Fibroblast of skin of abdomen (primary cell): ENCODE results near the gene SH3GL1.
"Not testable (repeated sequence)": the region's sequence is repeated elsewhere in the genome, so short reads cannot be mapped to it uniquely, and the experiment has no call there.

ENCODE experiments used
- DNase-seq: peaks from one replicate; pipeline ENCODE4 v3.0.0-alpha.2; 2013

Gene SH3GL1

GRCh38 chr19:4342615-4343369 lies 57.6 kb downstream of the SH3GL1 start:
- DNase-seq: peak; percentile 100

DNA sequence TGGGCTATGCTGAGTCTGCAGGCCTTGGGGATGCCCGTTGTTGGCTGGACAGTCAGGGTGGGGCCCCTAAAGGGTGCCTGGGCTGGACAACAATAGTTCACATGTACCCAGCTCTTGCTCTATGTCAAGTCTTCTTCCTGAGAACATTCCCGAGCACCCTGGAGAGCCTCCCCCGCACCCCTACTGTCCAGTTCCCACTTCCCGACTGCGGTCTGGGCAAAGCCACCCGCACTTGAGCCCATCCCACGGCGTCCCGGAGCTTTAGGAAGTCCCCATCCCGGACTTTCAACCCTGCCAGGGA lies 58.1 kb downstream of the SH3GL1 start:
- DNase-seq: no peak

DNA sequence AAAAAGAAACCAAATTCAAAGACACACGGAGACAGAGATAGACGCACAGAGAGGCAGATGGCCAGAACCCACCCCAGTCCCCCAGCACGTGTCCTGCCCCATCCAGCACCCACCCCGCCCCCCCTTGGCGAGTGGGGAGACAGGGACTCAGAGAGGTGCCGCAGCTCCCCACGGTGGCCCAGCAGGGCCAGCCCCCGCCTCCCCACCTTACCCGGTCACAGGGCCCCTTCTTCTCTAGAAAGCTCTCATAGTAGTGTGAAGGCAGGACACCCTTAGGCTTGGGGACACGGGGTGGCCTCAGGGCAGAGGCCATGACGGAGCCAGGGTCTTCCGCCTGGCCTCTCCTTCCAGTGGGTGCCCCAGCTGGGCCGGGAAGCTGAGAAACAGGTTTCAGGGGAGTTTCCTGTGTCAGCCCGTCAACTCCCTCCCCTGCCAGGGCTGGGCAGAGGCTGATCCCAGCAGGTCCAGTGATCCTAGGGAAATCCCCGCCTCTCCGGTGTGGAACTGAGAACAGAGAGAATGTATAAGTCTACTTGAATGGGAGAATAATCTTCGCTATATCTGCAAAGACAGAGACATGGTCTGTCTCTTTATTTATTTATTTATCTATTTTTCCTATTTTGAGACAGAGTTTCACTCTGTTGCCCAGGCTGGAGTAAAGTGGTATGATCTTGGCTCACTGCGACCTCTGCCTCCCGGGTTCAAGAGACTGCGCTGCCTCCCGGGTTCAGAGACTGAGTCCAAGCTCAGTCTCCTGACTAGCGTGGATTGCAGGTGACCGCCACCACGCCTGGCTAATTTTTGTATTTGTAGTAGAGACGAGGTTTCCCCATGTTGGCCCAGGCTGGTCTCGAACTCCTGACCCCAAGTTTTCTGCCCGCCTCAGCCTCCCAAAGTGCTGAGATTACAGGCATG lies 61.6 kb downstream of the SH3GL1 start, which contains the start of gene STAP2:
Gene STAP2 (minus strand): TSS at position 387 of the 915 bp plus-strand sequence. CDS start 74 bp downstream, at position 313.
- DNase-seq: no peak

DNA sequence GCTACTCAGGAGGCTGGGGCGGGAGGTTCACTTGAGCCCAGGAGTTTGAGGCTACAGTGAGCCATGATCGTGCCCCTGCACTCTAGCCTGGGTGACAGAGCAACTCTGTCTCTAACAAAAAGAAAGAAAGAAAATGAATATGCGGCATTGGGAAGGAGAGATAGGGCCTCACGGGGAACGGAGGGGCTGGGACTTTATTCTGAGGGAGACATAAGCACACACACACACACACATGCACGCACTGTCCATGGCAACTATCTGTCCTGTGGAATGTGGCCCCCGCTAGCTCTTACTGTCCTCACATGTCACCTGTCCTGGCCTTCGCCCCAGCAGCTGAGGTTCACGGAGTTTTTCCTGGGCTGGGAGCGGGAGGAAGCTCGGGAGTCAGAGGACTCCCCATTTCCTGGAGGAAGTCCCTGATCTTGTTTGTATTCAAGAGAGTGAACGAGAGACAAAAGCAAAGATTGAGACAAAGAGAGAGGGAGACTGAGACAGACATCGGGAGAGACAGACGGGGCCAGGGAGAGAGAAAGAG lies 62.4 kb downstream of the SH3GL1 start:
- peak; percentile 5 for DNase-seq

DNA sequence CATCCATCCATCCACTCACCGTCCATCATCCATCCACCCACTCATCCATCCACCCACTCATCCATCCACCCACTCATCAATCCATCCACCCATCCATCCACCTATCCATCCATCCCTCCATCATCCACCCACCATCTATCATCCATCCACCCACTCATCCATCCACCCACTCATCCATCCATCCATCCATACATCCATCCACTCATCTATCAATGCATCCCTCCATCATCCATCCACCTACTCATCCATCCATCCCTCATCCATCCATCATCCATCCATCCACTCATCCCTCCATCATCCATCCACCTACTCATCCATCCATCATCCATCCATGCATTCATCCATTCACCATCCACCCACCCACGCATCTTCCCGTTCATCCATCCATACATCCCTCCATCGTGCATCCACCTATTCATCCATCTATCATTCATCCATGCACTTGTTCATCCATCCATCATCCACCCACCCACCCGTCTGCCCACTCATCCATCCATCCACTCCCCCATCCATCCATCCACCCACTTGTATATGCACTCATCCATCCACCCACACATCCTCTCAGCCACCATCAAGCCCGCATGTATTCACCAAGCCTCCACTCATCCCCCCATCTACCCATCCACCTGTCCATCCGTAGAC lies 65.3 kb downstream of the SH3GL1 start:
- no peak for DNase-seq

GRCh38 chr19:4329858-4330257 lies 70.5 kb downstream of the SH3GL1 start:
- DNase-seq: no peak

GRCh38 chr19:4328991-4329681 lies 71.2 kb downstream of the SH3GL1 start:
- DNase-seq: not testable (repeated sequence)

DNA sequence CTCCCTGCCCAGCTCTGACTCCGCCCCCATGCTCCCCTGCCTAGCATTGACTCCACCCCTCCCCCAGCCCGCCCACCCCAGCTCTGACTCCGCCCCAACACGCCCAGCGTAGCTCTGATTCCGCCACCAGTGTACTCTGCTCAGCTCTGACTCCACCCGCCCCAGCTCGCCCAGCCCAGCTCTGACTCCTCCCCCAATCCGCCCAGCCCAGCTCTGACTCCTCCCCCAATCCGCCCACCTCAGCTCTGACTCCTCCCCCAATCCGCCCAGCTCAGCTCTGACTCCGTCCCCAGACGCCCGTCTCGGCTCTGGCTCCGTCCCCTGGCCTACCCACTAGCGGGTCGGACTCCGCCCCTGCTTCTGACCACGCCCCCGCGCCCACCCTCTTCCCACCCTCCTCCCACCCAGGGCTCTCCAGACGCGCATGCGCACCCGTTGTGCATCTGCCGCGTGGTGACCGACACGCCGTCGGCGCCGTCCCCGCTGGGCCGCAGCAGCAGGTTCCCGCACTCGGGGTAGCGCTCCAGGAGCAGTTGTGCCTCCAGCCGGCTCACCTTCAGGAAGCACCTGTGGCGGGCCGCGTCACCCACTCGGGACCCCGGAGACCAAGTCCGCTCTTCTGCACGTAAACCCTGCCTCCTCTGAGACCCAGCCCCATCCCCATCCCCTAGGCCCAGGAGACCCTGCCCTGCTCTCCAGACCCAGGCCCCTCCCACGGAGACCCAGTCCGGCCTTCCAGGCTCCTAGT lies 71.9 kb downstream of the SH3GL1 start:
- DNase-seq: peak; percentile 96

- no peak for DNase-seq
These were observed 72.5 kb downstream of the SH3GL1 start for GRCh38 chr19:4327877-4328242.

DNA sequence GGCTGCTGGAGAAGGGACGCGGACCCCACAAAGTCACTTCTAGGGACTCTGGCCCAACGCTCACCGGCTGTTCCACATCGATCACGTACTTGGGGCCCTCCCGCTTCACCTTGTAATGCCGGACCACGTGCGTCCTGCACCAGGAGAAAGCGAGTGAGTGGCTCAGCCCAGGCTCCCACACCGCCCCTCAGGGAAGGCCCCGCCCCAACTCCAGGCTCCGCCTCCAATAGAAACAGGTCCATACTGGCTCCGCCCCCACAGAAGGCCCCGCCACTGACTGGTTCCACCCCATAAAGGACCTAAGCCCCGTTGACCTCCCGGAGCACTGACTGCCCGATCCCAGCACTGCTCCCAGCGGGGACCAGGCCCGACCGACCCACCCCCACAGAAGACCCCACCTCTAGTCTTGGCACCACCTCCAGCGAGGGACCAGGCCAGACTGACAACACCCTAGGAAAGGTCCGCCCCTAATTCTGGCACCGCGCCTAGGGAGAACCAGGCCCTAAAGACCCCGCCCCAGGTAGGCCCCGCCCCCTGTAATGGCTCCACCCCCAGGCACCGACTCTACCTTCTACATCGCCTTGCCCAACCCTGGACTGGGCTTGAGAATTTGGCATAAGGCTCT lies 73.0 kb downstream of the SH3GL1 start:
- peak; percentile 55 for DNase-seq

DNA sequence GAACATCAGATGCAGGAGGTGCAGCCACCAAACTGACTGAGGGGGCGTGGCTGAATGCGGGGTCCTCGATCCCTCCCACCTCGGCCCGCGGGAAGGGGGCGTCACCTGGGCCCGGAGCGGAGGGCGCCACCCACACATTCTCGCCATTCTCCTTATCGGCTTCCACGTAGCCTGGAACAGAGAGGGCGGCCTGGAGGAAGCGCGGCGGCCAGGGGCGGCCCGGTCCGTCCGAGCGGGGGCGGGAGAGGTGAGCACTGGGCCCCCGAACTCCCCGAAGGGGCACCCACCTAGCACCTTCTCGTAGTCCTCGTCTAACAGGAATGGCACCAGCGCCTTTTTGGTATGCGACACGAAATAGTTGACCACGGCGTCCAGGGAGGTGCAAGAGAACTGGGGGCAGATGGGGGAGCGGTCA lies 73.5 kb downstream of the SH3GL1 start:
- DNase-seq: no peak

GRCh38 chr19:4326215-4326836 lies 74.0 kb downstream of the SH3GL1 start:
- DNase-seq: no peak

DNA sequence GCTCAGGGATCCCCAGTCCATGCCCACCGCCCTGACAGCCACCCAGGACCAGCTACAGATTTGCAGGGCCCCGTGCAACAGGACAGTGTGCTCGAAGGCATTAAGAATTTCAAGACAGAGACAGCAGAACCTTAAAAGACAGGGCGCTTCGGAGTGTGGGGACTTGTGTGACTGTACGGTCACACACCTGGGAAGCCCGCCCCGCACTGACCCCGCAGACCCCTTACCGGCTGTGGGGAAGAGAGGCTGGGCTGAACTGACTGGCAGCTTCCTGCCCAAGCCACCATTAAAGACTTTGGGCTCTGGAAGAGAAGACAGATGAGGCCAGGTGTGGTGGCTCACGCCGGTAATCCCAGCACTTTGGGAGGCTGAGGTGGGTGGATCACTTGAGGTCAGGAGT lies 76.1 kb downstream of the SH3GL1 start:
- DNase-seq: no peak

- DNase-seq: no peak
These were observed 76.7 kb downstream of the SH3GL1 start for GRCh38 chr19:4323692-4324091.

GRCh38 chr19:4322942-4323665 lies 77.2 kb downstream of the SH3GL1 start:
- DNase-seq: no peak

- DNase-seq: no peak
These were observed 79.9 kb downstream of the SH3GL1 start for GRCh38 chr19:4320419-4320818.

- DNase-seq: no peak
These were observed 81.2 kb downstream of the SH3GL1 start for GRCh38 chr19:4319067-4319718.

GRCh38 chr19:4318460-4318859 lies 81.9 kb downstream of the SH3GL1 start:
- DNase-seq: no peak

DNA sequence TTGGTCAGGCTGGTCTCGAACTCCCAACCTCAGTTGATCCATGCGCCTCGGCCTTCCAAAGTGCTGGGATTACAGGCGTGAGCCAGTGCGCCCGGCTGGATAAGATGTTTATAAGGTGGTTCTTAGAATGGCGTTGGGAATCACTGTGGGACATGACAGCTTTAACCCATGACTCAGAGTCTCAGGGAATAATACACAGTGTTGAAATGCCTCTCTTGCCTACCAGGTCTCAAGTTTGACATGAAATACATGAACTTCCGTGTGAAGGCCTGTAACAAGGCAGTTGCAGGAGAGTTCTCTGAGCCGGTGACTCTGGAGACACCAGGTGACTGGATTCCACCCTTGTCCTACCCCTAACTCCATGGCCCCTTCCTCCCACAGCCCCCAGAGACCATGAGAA lies 83.4 kb downstream of the SH3GL1 start:
- DNase-seq: no peak
